ENCODE measurements around the gene ACTN2.

ACTN2 gene

GRCh38 chr1:236692128-236692527, 5.8 kb downstream of the ACTN2 start:
- DNase-seq: no peak

DNA sequence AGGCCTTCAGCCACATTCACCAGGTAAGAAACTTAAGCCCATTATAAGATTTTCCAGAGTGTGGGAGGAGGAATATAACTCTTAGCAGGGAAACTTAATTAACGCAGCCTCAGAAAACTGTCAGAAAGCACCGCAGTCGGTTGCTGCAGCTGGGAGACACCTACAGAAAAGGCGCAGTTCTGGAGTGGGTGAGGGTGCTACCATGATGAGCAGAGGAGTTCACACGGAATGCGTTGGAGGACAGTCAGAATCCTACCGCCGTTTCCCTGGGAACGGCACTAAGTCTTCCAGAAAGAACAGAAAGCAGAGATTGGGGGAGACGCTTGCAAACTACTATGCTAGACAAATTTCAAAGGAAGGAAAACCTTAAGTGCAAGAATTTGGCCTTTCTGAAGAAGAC, 6.4 kb downstream of the ACTN2 start:
- no peak for DNase-seq

GRCh38 chr1:236699366-236699765, 13.1 kb downstream of the ACTN2 start:
- no peak for DNase-seq

DNA sequence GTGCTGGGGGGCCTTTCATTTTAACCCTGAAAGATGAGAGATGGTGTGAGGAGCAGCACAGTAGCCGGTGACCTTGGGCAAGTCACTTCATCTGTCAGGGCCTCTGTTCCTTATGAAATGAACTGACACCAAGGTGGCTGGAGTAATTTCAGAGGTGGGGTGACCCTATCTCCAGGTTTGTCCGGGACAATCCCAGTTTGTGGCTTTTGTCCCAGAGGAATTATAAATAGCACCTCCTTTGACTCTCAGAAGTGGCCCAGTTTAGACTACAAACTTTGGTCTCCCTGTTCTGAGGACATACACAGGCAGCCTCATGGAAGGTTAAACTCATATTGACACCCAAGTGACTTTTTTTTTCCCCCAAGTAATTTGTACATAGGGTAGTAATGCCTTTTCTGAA, 14.6 kb downstream of the ACTN2 start:
- DNase-seq: no peak

GRCh38 chr1:236701782-236702181, 15.5 kb downstream of the ACTN2 start:
- no peak for DNase-seq

DNA sequence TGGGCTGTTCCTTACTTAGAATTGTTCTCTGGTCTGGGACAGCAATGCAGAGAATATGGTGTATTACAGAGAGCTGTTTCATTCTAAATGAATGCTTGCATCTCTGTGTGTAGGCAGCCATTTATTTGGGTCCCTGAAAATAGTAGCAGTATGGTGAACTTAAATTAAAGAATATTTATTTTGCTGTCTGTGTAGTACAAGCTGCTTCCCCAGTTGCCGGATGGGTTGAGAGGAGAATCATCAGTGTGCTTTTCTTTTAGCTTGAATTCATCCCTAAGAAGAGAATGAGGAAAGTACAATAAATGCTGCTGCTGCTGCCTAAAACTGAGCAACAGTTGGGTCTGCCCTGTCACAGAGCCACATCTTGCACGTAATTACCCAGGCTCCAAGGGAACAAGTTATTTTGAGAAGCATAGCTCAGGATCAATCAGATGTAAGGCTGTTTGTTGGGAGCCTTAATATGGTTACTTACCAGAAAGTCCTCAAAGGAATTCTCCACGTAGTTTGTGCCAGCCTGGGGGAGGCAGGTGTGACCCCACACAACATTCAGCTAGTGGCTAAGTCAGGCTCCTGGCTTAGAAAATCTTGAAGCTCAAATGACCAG, 16.6 kb downstream of the ACTN2 start:
- no peak for DNase-seq

DNA sequence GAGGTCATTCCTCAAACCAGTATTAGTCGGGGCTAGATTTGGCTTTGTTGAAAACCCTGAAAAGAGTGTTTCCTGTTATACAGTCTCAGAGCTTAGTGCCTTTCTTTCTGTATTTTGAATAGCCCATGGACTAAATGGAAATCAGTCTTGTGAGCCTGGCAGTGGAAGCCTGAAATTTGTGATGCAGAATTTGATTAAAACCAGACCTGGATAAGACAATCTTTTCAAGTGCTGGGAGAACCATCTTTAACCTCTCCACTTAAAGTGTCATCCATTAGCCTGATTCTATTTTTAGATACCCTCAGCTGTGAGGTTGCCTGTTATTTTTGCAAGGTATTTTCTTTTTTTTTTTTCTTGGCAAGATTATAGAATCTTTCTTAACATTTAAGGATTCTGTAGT, 19.5 kb downstream of the ACTN2 start:
- DNase-seq: no peak

DNA sequence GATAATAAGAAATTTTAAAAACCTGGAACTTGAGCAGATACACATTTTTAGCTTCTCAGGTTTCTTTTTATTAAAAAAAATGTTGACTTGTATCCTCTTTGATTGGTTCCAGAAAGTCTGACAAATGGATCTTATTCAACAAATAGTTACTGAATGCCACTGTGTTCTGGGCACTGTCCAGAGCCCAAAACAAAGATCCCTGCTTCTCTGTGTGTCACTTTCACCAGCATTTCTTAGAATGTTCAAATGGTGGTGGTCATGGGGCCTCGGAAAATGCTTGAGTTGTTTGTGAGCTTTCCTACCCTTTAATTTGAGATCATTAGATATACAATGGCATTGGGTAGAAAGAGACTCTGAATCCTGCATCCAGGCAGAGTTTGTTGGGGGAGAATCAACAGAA, 19.9 kb downstream of the ACTN2 start:
- DNase-seq: no peak

- no peak for DNase-seq
Observed at GRCh38 chr1:236710328-236710892, 24.1 kb downstream of the ACTN2 start.

- no peak for DNase-seq
Observed at GRCh38 chr1:236716160-236716559, 29.9 kb downstream of the ACTN2 start.

DNA sequence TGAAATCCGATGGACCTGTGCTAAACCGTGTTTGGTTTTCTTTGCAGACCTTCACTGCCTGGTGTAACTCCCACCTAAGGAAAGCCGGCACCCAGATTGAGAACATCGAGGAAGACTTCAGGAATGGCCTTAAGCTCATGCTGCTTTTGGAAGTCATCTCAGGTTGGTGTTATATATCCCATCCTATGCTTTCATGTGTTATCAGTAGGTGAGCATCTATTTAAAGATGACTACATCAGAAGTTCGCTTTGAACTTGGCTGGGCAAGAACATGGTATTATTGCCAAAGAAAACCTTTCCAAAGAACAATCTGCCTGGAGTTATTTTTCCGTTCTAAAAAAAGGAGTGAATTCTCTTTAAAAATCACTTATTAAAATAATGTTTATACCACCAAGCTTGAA, 31.5 kb downstream of the ACTN2 start:
- DNase-seq: no peak

DNA sequence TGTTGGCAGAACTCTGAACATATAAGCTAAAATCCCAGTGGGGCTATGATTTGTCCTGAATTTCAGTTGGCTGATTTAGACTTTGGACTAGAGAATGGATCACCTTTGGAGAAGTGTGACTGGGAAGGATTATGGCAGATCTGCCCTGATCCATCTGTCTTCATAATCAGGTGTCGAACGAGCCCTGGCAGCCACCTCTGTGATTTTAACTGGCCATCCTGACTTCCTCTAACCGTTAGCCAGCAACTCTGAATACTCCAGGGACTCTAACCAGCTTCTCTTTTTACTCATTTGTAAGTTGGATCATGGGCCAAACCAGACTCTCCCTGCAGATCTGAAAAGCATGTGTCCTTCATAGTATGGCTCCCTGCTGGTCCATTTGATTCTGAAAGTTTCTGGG, 32.0 kb downstream of the ACTN2 start:
- no peak for DNase-seq

DNA sequence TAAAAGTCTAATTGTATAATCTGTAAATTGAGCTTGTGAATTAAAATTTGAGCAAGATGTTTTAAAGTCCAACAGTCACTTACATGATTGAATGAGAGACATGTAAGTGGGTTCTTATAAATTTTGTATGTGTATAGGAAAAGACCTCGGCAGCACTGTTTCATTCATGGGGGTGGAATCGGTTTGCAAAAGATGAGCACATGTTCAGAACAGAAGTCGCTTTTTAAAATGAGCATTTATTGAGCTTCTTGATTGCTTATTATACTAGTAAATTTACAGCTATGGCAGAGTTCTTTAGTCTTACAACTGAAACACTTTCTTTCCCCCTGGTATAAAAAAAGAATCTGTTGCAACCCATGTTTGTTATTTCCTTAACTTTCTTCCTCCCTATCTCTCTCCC, 33.9 kb downstream of the ACTN2 start:
- DNase-seq: no peak

DNA sequence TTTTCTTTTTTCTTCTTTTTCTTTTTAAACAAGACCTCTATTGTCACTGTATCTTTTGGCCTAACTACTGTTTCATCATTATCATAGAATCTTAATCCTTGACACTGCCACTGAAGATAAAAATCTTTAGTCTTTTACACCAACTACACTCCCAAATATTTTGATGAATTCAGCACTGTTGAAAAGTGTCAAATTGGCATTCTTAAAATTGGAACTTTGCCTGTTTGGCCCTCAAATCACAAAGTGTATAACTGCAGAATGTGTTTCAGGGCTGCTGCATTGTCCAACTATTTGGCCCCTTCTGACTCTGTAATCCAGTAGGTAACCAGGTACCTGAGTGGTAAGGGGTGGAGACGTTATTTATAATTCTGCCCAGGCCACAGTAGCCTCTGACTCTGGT, 34.3 kb downstream of the ACTN2 start:
- DNase-seq: no peak

GRCh38 chr1:236724049-236724448, 37.8 kb downstream of the ACTN2 start:
- DNase-seq: no peak

- DNase-seq: no peak
Observed at GRCh38 chr1:236724506-236724905, 38.2 kb downstream of the ACTN2 start.

DNA sequence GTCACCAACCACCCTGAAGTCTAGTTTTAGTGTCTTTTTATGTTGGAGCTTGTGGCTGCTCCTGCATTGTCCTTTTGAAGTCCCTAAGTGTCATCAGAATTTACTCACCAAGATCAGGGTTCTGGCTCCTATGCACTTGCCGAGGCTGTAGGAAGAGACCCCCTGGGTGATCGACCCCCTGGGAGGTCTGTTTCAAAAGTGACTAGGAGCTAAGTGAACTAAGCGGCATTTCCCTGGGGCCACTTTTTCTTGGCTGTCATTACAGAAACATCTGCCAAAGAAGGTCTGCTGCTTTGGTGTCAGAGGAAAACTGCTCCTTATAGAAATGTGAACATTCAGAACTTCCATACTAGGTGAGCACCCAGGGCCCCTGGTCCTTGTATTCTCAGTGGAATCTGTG, 39.4 kb downstream of the ACTN2 start:
- no peak for DNase-seq

- no peak for DNase-seq
Observed at GRCh38 chr1:236727521-236727920, 41.2 kb downstream of the ACTN2 start.

DNA sequence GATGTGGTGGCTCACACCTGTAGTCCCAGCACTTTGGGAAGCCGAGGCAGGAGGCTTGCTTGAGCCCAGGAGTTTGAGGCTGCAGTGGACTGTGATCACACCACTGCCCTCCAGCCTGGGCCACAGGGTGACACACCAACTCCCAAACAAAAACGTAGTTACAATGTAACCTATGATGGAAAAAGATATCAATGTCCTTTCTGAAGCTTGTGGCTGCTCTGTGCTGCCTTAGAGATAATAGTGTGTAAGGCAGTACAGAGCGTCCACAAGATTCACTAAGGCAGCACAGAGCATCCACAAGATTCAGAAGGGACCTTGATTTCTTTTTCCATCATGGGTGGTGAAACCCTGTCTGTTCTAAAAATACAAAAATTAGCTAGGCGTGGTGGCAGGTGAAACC, 42.5 kb downstream of the ACTN2 start:
- no peak for DNase-seq

GRCh38 chr1:236733653-236734052, 47.4 kb downstream of the ACTN2 start:
- no peak for DNase-seq

GRCh38 chr1:236734141-236734765, 48.0 kb downstream of the ACTN2 start:
- DNase-seq: peak; percentile 1

GRCh38 chr1:236736761-236737160, 50.5 kb downstream of the ACTN2 start:
- no peak for DNase-seq

- DNase-seq: no peak
Observed at GRCh38 chr1:236741753-236742152, 55.5 kb downstream of the ACTN2 start.

DNA sequence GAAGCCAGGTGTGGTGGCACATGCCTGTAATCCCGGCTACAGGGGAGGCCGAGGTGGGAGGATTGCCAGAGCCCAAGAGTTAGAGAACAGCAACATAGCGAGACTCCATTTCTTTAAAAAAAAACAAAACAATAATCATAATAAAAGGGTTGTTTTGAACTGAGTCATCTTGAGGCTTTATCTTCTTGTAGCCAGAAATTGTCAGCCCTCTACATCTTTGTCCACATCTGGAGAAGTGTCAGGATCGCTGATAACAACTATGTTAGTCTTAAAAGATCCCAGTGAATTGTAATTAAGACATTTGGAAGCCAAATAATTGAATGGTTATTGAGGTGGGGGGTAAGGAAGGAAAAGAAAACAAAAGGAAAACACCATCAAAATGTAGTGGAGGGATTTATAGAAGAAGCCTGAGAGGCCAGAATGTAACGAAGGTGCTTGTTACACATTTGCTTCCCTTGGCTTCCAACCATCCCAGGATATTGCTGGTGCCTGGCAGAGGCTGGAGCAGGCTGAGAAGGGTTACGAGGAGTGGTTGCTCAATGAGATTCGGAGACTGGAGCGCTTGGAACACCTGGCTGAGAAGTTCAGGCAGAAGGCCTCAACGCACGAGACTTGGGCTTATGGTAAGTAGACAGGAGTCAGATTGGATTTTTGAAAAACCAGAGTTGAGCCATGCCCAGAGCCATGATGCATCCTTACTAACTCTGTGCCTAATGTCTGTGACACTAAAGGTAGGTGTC, 56.3 kb downstream of the ACTN2 start:
- no peak for DNase-seq
